DMS153 treated with DMSO at 0.1 percent for 48 hours (cell line): ENCODE results near the gene SEMA4G.
A peak's percentile ranks its signal among the peaks of the same experiment; 100 is the strongest.

ENCODE experiments used
- DNase-seq: peaks from one replicate; lab custom pipeline; 2025; ENCODE audit not compliant: unreplicated experiment; lab: John Stamatoyannopoulos, UW

SEMA4G gene

GRCh38 chr10:101007099-101007711 is 37.9 kb downstream of the SEMA4G start:
- no peak for DNase-seq

DNA sequence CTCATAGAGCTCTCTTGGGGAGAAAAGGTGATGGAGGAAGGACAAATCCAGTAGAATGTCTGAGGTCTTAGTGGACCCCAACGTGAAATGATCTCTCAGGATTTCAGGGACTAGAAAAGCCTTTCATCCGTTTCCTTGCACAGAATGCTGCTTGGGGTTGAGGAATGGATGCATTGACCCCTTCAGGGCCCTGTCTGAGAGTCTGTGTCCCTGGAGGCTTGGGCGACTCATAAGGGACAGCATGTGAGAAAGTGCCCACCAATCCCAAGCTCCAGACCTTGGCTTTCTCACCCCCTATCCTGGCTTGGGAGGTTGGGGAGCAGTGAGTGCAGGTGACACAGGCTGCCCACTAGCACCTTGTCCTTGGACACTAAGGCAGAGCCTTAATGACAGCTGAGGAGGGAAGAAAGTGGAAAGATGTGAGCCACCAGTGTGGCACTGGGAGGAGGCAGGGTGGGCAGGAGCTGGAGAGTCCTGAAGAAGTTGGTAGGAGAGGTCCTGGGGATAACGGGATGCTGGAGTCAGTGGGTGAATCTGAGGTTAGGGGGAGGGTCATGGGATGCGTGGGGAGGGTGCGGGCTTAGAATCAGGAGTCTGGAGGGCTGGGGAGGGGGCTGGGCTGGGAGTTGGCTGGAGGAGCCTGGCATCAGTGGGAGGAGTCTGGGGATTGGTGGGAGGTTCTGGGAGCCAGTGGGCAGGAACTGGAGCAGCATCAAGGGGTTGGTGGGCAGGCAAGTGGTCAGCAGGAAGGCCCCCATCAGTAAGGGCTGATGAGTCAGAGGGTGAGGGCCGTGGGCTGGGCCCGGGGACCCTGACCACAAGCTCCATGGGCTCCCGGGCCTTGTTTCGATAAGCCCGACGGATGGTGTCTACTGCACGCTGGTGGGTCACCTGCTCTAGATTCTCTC is 38.9 kb downstream of the SEMA4G start:
- DNase-seq, result no peak

- no peak for DNase-seq
Measured at GRCh38 chr10:101008823-101009423, 39.6 kb downstream of the SEMA4G start.

DNA sequence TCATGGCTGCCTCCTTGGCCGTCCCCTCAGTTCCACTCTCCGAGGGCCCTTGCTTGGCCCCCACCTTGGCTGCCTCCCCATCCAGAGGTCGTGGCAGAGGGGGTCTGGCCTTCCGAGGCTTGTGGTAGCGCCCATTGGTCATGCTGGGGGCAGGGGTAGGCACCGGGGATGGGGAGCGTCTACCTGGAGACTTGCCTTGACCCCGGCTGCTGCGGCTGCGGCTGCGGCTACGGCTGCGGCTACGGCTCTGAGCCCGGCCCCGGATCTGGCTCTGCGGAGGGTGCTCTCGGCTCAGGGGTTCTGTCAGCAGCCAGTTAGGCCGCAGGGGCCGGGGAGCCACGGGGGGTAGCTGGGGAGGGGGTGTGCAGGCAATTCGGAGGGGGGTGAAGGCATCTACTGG is 41.0 kb downstream of the SEMA4G start:
- no peak for DNase-seq

- DNase-seq, result no peak
Measured at GRCh38 chr10:101011517-101012423, 42.5 kb downstream of the SEMA4G start.

- peak; percentile 77 for DNase-seq
Measured at GRCh38 chr10:101012525-101013364, 43.4 kb downstream of the SEMA4G start.

DNA sequence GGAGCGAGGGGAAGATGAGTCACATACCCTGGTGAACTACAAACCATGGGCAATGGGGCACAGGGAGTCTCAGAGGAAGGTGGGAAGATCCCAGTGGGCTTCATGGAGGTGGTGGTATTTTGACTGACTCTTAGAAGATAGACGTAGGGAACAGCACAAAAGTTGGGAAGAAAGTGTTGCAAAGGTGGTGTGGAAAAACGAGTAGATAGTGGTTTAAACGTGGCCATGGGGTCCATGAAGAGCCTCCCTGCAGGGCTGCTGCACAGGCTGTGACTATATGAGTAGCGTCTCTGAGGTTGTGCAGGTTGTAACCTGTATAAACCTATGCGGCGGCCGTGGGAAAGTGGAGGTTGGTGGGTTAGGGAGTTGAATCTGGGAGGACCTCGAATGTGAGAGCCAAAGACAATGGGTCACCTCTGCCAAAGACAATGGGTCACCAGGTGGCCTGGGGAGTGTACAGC is 44.1 kb downstream of the SEMA4G start:
- DNase-seq, result no peak

DNA sequence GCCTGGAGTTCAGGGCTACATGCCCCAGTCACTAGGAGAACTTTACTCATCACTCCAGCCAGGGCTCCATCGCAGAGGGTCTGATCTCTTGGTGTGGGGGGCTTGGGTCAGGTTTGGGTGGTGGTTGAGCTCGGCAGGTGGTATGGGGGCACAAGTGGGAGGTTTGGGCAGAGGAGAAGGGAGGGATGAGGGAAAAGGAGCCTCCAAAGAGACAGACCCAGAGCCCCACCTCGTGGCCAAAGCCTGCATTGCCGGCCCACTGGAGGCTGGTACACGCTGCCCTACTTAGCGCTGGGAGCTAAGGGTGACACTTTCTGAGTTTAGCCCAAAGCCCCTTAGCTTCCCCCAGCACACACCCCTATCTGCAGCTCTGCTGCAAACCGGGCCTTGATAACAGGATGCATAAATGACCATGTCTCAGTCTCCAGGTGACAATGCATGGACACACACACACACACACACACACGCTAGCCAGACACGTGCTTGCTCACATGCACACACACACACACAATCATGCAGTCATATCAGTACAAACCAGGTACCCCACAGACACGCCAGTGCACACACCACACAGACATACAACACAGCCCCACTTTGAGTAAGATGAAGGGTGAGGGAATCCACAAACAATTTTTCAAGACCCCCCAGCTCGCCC is 45.1 kb downstream of the SEMA4G start:
- peak; percentile 45 for DNase-seq

DNA sequence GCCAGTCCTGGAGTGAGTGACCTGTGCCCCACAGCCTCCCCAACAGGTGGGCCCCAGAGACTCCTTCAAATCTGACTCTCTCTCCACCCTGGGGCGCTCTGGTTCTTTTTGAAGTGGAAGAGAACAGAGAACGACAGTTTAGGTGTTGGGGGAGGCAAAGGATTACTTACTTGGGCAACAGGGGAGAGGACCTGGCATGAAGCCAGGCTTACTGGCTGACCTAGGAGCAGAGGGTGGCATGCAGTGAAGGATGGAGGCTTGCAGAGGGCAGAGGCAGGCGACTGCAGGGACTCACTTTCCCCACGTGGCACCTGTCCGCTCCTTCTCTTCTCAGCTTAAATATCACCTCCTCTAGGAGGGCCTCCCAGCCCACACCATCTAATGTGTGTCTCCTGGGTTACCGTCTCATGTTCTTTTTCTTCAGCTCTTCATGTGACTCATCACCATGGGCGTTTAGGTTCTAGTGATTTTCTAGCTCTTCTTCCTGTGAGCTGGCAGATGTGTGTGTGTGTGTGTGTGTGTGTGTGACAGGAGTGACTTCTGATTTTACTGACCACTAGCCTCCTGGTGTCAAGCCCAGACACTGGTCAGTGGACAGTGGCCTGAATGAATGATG is 45.8 kb downstream of the SEMA4G start:
- DNase-seq, result no peak

- DNase-seq, result no peak
Measured at GRCh38 chr10:101015582-101015973, 46.3 kb downstream of the SEMA4G start.

GRCh38 chr10:101016814-101017213 is 47.5 kb downstream of the SEMA4G start:
- DNase-seq, result no peak

- DNase-seq, result no peak
Measured at GRCh38 chr10:101018118-101018599, 48.9 kb downstream of the SEMA4G start.

- DNase-seq, result peak; percentile 24
Measured at GRCh38 chr10:101018600-101019439, 49.5 kb downstream of the SEMA4G start.
